ENCODE results near the gene LRP1B.

DNA sequence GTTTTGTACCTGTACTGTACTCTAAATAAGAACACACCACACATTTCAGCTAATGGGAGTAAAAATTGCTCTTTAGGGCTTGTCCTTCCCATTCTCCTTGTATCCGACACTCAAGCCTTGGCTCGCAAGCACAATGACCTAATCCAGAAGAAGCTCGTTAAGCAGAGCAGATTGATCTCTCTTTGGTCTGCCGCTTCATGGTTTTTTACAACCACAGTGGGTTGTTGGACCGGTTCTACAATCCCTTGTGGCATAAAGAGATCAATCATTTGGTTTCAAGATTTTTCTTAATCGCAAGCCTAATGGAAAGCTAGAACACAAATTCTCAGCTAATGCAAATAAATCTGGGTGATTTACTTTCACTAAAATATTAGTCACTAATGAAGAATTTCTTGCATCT, 662.1 kb downstream of the LRP1B start:
- no peak for TF ChIP-seq POLR2A (IDR thresholded peaks at IDR 0.05)
- TF ChIP-seq CTCF (IDR thresholded peaks at IDR 0.05), result no peak
- TF ChIP-seq POLR2AphosphoS5 (IDR thresholded peaks at IDR 0.05), result peak; percentile 36
